ENCODE data around the gene RPS5. TPM values are rescaled to one million over a fixed set of nuclear protein-coding genes. Genes with fewer than 3 reads are reported as not detected.

RPS5 gene
- total and polyA plus RNA-seq, 9 of the 15 experiments (the other 6 are each of a cell fraction or from before 2014, with no cell fraction given) = 1,228 to 3,570 (median 2,484) TPM

DNA sequence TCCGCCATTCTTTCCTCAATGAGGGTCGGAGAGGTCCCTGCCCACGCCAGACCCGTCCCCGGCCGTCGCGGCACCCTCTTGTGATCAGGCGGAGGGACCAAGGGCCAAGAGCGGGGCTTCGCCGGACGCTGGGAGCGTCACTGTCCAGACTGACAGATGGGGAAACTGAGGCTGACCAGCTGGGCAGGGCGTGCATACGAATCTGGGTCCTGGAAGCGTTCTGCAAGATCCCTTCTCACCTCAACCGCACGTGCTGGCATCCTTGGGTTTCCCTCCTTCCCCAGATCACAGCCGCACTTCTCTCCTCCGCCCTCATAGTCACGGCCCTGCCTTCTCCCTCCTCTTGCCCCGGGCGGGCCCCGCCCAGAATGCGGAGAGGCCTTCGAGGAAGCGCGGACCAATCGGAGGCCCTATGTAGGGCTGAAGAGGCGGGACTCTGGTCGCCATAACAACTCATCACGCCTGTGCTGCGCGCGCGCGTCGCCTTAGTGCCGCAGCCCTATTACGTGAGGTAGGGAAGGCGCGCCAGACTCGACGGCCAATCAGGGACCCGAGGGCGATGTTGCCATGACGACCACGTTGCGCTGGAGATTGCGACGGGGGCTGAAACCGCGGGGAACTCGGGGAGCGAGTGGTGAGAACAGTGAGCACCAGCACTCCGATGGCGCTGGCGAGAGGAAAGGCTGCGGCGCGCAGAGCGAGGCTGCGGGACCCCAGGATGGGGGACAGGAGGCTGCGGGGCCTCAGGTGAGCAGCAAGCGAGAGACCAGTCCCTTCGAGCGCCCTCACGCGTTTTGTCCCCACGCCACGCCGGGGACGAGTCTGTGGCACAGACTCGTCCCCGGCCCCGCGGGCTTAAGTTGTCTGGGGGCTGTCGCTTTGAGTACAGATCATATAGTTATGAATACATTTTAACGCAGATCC, 14.1 kb downstream of the RPS5 start (continued):
- TF ChIP-seq, protein P1, sequence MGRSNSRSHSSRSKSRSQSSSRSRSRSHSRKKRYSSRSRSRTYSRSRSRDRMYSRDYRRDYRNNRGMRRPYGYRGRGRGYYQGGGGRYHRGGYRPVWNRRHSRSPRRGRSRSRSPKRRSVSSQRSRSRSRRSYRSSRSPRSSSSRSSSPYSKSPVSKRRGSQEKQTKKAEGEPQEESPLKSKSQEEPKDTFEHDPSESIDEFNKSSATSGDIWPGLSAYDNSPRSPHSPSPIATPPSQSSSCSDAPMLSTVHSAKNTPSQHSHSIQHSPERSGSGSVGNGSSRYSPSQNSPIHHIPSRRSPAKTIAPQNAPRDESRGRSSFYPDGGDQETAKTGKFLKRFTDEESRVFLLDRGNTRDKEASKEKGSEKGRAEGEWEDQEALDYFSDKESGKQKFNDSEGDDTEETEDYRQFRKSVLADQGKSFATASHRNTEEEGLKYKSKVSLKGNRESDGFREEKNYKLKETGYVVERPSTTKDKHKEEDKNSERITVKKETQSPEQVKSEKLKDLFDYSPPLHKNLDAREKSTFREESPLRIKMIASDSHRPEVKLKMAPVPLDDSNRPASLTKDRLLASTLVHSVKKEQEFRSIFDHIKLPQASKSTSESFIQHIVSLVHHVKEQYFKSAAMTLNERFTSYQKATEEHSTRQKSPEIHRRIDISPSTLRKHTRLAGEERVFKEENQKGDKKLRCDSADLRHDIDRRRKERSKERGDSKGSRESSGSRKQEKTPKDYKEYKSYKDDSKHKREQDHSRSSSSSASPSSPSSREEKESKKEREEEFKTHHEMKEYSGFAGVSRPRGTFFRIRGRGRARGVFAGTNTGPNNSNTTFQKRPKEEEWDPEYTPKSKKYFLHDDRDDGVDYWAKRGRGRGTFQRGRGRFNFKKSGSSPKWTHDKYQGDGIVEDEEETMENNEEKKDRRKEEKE (IDR thresholded peaks at IDR 0.05; ENCODE audit: borderline replicate concordance in 1 of 2, control insufficient read depth in 1 of 2, low read depth in 2 of 2, low read length in 1 of 2) = no peak
- TF ChIP-seq NCOR1 (IDR thresholded peaks at IDR 0.05) = no peak; the same call in 1 of the 2 replicates
- TF ChIP-seq ZNF232 (CRISPR knock-in tag; IDR thresholded peaks at IDR 0.05) = no peak
- TF ChIP-seq JUNB (CRISPR knock-in tag; conservative IDR thresholded peaks at IDR 0.05) = 0 out of 2 replicates have a peak, but pooled peaks have one; percentile 34
- TF ChIP-seq ZNF217 (CRISPR knock-in tag; IDR thresholded peaks at IDR 0.05) = no peak
- TF ChIP-seq, protein P2, sequence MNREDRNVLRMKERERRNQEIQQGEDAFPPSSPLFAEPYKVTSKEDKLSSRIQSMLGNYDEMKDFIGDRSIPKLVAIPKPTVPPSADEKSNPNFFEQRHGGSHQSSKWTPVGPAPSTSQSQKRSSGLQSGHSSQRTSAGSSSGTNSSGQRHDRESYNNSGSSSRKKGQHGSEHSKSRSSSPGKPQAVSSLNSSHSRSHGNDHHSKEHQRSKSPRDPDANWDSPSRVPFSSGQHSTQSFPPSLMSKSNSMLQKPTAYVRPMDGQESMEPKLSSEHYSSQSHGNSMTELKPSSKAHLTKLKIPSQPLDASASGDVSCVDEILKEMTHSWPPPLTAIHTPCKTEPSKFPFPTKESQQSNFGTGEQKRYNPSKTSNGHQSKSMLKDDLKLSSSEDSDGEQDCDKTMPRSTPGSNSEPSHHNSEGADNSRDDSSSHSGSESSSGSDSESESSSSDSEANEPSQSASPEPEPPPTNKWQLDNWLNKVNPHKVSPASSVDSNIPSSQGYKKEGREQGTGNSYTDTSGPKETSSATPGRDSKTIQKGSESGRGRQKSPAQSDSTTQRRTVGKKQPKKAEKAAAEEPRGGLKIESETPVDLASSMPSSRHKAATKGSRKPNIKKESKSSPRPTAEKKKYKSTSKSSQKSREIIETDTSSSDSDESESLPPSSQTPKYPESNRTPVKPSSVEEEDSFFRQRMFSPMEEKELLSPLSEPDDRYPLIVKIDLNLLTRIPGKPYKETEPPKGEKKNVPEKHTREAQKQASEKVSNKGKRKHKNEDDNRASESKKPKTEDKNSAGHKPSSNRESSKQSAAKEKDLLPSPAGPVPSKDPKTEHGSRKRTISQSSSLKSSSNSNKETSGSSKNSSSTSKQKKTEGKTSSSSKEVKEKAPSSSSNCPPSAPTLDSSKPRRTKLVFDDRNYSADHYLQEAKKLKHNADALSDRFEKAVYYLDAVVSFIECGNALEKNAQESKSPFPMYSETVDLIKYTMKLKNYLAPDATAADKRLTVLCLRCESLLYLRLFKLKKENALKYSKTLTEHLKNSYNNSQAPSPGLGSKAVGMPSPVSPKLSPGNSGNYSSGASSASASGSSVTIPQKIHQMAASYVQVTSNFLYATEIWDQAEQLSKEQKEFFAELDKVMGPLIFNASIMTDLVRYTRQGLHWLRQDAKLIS (CRISPR knock-in tag; IDR thresholded peaks at IDR 0.05) = no peak
- TF ChIP-seq CSDE1 (IDR thresholded peaks at IDR 0.05) = peak in 1 of 2 experiments; percentile 100; a peak in 2 of 4 replicates
- peak in 1 of 2 experiments; percentile 56; a peak in 2 of 4 replicates for TF ChIP-seq TBL1XR1 (IDR thresholded peaks at IDR 0.05; ENCODE audit: low read length in 2 of 2)
- TF ChIP-seq, protein P3, sequence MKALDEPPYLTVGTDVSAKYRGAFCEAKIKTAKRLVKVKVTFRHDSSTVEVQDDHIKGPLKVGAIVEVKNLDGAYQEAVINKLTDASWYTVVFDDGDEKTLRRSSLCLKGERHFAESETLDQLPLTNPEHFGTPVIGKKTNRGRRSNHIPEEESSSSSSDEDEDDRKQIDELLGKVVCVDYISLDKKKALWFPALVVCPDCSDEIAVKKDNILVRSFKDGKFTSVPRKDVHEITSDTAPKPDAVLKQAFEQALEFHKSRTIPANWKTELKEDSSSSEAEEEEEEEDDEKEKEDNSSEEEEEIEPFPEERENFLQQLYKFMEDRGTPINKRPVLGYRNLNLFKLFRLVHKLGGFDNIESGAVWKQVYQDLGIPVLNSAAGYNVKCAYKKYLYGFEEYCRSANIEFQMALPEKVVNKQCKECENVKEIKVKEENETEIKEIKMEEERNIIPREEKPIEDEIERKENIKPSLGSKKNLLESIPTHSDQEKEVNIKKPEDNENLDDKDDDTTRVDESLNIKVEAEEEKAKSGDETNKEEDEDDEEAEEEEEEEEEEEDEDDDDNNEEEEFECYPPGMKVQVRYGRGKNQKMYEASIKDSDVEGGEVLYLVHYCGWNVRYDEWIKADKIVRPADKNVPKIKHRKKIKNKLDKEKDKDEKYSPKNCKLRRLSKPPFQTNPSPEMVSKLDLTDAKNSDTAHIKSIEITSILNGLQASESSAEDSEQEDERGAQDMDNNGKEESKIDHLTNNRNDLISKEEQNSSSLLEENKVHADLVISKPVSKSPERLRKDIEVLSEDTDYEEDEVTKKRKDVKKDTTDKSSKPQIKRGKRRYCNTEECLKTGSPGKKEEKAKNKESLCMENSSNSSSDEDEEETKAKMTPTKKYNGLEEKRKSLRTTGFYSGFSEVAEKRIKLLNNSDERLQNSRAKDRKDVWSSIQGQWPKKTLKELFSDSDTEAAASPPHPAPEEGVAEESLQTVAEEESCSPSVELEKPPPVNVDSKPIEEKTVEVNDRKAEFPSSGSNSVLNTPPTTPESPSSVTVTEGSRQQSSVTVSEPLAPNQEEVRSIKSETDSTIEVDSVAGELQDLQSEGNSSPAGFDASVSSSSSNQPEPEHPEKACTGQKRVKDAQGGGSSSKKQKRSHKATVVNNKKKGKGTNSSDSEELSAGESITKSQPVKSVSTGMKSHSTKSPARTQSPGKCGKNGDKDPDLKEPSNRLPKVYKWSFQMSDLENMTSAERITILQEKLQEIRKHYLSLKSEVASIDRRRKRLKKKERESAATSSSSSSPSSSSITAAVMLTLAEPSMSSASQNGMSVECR (CRISPR knock-in tag; IDR thresholded peaks at IDR 0.05) = peak; percentile 23; the same call in 1 of the 2 replicates
- 0 out of 2 replicates have a peak, but pooled peaks have one; percentile 40 for TF ChIP-seq SPI1 (IDR thresholded peaks at IDR 0.05; ENCODE audit: borderline replicate concordance, low read depth, low read length)
- TF ChIP-seq MTF1 (CRISPR knock-in tag; IDR thresholded peaks at IDR 0.05; ENCODE audit: borderline replicate concordance) = no peak
- TF ChIP-seq, protein P4, sequence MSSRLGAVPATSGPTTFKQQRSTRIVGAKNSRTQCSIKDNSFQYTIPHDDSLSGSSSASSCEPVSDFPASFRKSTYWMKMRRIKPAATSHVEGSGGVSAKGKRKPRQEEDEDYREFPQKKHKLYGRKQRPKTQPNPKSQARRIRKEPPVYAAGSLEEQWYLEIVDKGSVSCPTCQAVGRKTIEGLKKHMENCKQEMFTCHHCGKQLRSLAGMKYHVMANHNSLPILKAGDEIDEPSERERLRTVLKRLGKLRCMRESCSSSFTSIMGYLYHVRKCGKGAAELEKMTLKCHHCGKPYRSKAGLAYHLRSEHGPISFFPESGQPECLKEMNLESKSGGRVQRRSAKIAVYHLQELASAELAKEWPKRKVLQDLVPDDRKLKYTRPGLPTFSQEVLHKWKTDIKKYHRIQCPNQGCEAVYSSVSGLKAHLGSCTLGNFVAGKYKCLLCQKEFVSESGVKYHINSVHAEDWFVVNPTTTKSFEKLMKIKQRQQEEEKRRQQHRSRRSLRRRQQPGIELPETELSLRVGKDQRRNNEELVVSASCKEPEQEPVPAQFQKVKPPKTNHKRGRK (tag; IDR thresholded peaks at IDR 0.05) = no peak
